CD4-positive, alpha-beta T cell (primary cell): ENCODE measurements around the gene DNLZ. TPM values are rescaled to one million over a fixed set of nuclear protein-coding genes. Genes with fewer than 3 reads are reported as not detected.
A peak's percentile ranks its signal among the peaks of the same experiment; 100 is the strongest.

Experiments
- ATAC-seq: fragments of 200-7000 bp; cut with Tn5 transposase; one replicate; pipeline ENCODE4 v1.10.0; 2022; ENCODE audit warnings: mild to moderate bottlenecking; ENCODE audit not compliant: poor library complexity
- CTCF ChIA-PET: fragments of 350-600 bp; sonication (Branson Sonifier 250); formaldehyde crosslinking; loops from one replicate; lab custom pipeline; 2021; ENCODE audit warnings: antibody characterized with exemption, inconsistent platforms; lab: Charles Lee
- POLR2A ChIA-PET: fragments of 350-600 bp; sonication (Branson Sonifier 250); formaldehyde crosslinking; loops from one replicate; lab custom pipeline; 2021; ENCODE audit warnings: antibody characterized with exemption, inconsistent platforms; lab: Charles Lee
- DNase-seq, 14 experiments: peaks; one replicate each; pipeline ENCODE4 v3.0.0-alpha.2; 2013 to 2020; ENCODE audit warnings: mixed read lengths in 2 of 14
- H3K27ac ChIP-seq, 2 donors: one replicate each; pipeline versions ENCODE4 v1.5.1 to v1.7.0; 2013; ENCODE audit warnings: low read length in 2 of 2, low read depth in 1 of 2, mild to moderate bottlenecking in 1 of 2
- H3K27me3 ChIP-seq, 2 experiments: 1 replicate in 1 of 2; 2 replicates in 1 of 2; pipeline versions ENCODE4 v1.6.1 to v1.7.0; 2013; ENCODE audit warnings: low read length in 2 of 2, control low read depth in 1 of 2, mild to moderate bottlenecking in 1 of 2, moderate library complexity in 1 of 2; ENCODE audit not compliant: insufficient read depth in 2 of 2, control insufficient read depth in 1 of 2
- H3K36me3 ChIP-seq: one replicate; pipeline ENCODE4 v1.6.1; 2013; ENCODE audit warnings: low read length, control low read depth; ENCODE audit not compliant: insufficient read depth
- H3K4me1 ChIP-seq: one replicate; pipeline ENCODE4 v1.6.1; 2013; ENCODE audit warnings: low read length, control low read depth; ENCODE audit not compliant: insufficient read depth
- H3K4me3 ChIP-seq: one replicate; pipeline ENCODE4 v1.5.1; 2013; ENCODE audit warnings: mild to moderate bottlenecking, low read length, moderate library complexity
- H3K9me3 ChIP-seq, 2 experiments: 1 replicate in 1 of 2; 2 replicates in 1 of 2; pipeline versions ENCODE4 v1.6.1 to v1.7.0; 2013; ENCODE audit warnings: low read length in 2 of 2, mild to moderate bottlenecking in 2 of 2, control low read depth in 1 of 2, moderate library complexity in 1 of 2; ENCODE audit not compliant: control insufficient read depth in 1 of 2, insufficient read depth in 1 of 2
- H3K27ac Mint-ChIP-seq: one replicate; pipeline ENCODE4 v1.8.0; 2020; ENCODE audit warnings: mixed read lengths
- H3K27me3 Mint-ChIP-seq: one replicate; pipeline ENCODE4 v1.8.0; 2021; ENCODE audit warnings: mixed read lengths
- H3K36me3 Mint-ChIP-seq: one replicate; pipeline ENCODE4 v1.8.0; 2021; ENCODE audit warnings: low read depth, mixed read lengths
- H3K4me1 Mint-ChIP-seq: one replicate; pipeline ENCODE4 v1.8.0; 2021; ENCODE audit warnings: low read depth, mixed read lengths
- H3K4me3 Mint-ChIP-seq: one replicate; pipeline ENCODE4 v1.8.0; 2020; ENCODE audit warnings: mild to moderate bottlenecking, mixed read lengths
- H3K9me3 Mint-ChIP-seq: one replicate; pipeline ENCODE4 v1.8.0; 2020; ENCODE audit warnings: mixed read lengths
- CTCF ChIP-seq: fragments of 200-600 bp; IDR thresholded peaks from one replicate; pipeline ENCODE4 v1.8.0; 2022; ENCODE audit warnings: antibody characterized with exemption, mild to moderate bottlenecking
- intact Hi-C, 2 experiments: fragments of 100-400 bp; cut with DNase I in 1 of 2; cut with micrococcal nuclease in 1 of 2; formaldehyde crosslinking; loops; one replicate each; pipeline versions ENCODE4 v1.15.1 to v1.9.0; 2023 to 2025; cut with DNase I, micrococcal nuclease
- polyA plus RNA-seq, 2 donors: library from polyadenylated mRNA; unstranded; fragments of 120-200 nt; gene quantifications; one replicate each; pipeline ENCODE4 v1.2.1, GENCODE V29; 2013
- total RNA-seq, 174 experiments: library from RNA in 2 of 174; stranded (reverse) in 2 of 174; gene quantifications; one replicate each; pipeline ENCODE4 v1.2.3 and lab custom pipeline; 2021 to 2026

DNLZ gene
- total RNA-seq: 10 to 100 TPM; 15.4 to 17.0 TPM
- polyA plus RNA-seq (2013, experiment 1 of 2): 28.6 TPM
- polyA plus RNA-seq (2013, experiment 2 of 2): 21.7 TPM
- 1.0 to 15.0 (median 6.3) reads per million in 172 experiments for total RNA-seq (lab: John Stamatoyannopoulos, UW)

DNA sequence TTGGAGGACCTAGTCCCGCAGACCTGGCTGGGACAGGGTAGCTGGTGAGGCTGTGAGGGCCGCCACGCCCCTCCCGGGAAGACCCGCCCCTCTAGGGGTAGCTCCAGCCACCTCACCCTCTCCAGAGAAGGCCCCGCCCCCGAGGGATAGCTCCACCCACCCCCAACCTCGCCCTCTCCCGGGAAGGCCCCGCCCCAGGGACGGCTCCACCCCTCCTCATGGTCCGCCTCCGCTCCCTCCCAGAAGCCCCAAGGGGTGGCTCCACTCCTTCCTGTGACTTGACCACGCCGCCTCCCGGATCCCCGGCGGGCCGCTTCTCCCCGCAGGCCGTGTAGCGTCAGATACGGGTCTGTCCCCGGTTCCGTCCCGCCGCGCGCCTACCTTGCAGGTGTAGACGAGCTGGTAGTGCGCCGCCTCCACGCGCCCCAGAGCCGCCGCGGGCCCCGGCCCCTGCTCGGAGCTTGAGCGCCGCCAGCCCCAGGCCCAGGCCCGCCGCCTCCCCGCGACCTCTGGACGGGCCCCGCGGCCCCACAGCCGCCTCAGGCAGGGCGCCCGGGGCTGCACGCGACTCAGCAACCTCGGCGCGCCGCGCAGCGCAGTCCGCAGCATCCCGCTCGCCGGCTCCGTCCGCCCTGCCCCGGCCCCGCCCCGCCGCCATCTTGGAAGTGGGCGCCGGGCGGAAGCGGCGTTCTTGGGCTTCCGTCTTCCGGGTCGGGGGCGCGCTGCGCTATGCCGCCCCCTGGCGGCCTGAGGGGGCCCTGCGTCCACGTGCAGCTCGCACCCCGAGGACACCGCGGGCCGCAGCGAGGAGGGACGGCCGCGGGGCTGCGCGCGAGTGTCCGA is at the start of gene DNLZ:
TSS of gene DNLZ (minus strand) at position 639 of the 843 bp plus-strand sequence. CDS start at position 609, 30 bp downstream.
- Histone ChIP-seq H3K27me3 (no peaks in the 10 kb centered on the region), H3K36me3 (peaks cover 8% of the 10 kb centered on the region), H3K4me3 (peak within 1 kb of the TSS; percentile 68), H3K9me3 (peaks cover 0 to 8% of the 10 kb centered on the region in 2 experiments), H3K27ac (peak within 1 kb of the TSS; percentile 67 to 74), H3K4me1 (peaks cover 19% of the 10 kb centered on the region)
- ChIA-PET CTCF (interaction anchor here (0.6 to 2.0 kb wide), 19 partner anchors 12 to 1216 kb away, joined by 3 to 18 read pairs (median 4); partner anchors contain the start of genes DPH7 and SNAPC4), POLR2A (interaction anchor here (0.7 to 1.7 kb wide), 10 partner anchors 10 to 402 kb away, joined by 3 to 15 read pairs (median 5); partner anchors contain the start of genes SNAPC4 and UBAC1)
- Mint-ChIP-seq H3K9me3 (no peaks in the 10 kb centered on the region), H3K27me3 (no peaks in the 10 kb centered on the region), H3K4me3 (peak within 1 kb of the TSS; percentile 86), H3K36me3 (peaks cover 8% of the 10 kb centered on the region), H3K4me1 (peaks cover 5% of the 10 kb centered on the region), H3K27ac (peak within 1 kb of the TSS; percentile 62)
- ATAC-seq (peak; percentile 86), DNase-seq (peak; percentile 80 to 99 (median 92))
- peak; percentile 96 for TF ChIP-seq CTCF
- intact Hi-C loops: loop anchor here (1.0 to 5.0 kb wide), 11 partner anchors 37 to 524 kb away; partner anchors contain the start of genes ENTR1 (in 1 of the 2), INPP5E (in 1 of the 2), PMPCA (in 1 of the 2) and QSOX2 (in 1 of the 2)

- POLR2A ChIA-PET: no interaction called here
- peak overlapping the region; percentile 42 for H3K4me3 Mint-ChIP-seq
- peak overlapping the region; percentile 68 for H3K27ac Mint-ChIP-seq
- peaks cover 85% of the 10 kb centered on the region for H3K36me3 Mint-ChIP-seq
- peaks cover 34% of the 10 kb centered on the region for H3K4me1 Mint-ChIP-seq
- no peak for DNase-seq
- no peaks in the 10 kb centered on the region for H3K27me3 Mint-ChIP-seq
- H3K27ac ChIP-seq: no peak overlapping the region
- no peaks in the 10 kb centered on the region for H3K9me3 ChIP-seq
- H3K9me3 Mint-ChIP-seq: no peaks in the 10 kb centered on the region
- peaks cover 33% of the 10 kb centered on the region for H3K4me1 ChIP-seq
- H3K27me3 ChIP-seq: no peaks in the 10 kb centered on the region
- intact Hi-C loops: no loop called here
- CTCF ChIA-PET: no interaction called here
- peaks cover 56% of the 10 kb centered on the region for H3K36me3 ChIP-seq
- ATAC-seq: no peak
- H3K4me3 ChIP-seq: no peak overlapping the region
- TF ChIP-seq CTCF: no peak
Measured at GRCh38 chr9:136412962-136413361, 49.4 kb upstream of the DNLZ start.

DNA sequence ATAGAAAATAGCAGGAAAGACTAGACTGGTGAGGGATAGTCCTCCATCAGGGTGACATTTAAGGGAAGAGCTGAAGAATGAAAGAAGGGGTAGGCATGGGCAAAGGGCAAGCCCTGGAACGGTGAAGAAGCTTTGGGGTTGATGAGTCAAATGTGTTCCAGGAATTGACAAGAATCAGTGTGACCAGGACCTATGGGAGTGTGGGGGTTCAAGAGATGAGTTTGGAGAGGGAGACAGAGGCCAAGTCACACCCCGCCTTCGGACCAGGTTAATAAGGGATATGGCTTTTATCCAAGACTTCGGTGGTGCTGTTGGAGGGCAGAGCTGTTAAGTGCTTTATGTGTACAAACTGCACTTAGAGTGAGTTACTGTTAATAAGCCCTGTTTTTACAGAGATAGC is 47.8 kb upstream of the DNLZ start:
- intact Hi-C loops: loop anchor here in 1 of 2 experiments (2.0 kb wide), 2 partner anchors 27 to 317 kb away; partner anchors contain the start of gene INPP5E
- Mint-ChIP-seq H3K36me3 (peaks cover 81% of the 10 kb centered on the region), H3K4me1 (peaks cover 39% of the 10 kb centered on the region), H3K4me3 (peak overlapping the region; percentile 91), H3K27me3 (no peaks in the 10 kb centered on the region), H3K27ac (peak overlapping the region; percentile 91), H3K9me3 (no peaks in the 10 kb centered on the region)
- H3K27ac ChIP-seq: no peak overlapping the region
- H3K9me3 ChIP-seq: no peaks in the 10 kb centered on the region
- ATAC-seq: no peak
- DNase-seq: peak in 1 of 14 experiments; percentile 10
- CTCF ChIA-PET: interaction anchor here (1.0 kb wide), 1 partner anchor 48 kb away, joined by 3 read pairs; the partner anchor contains the start of gene DNLZ
- no peak for TF ChIP-seq CTCF
- H3K4me3 ChIP-seq: peak overlapping the region; percentile 95
- peaks cover 55% of the 10 kb centered on the region for H3K36me3 ChIP-seq
- H3K27me3 ChIP-seq: no peaks in the 10 kb centered on the region
- POLR2A ChIA-PET: no interaction called here
- peaks cover 40% of the 10 kb centered on the region for H3K4me1 ChIP-seq
